Peyer's patch (tissue), 4 donors: ENCODE data around the gene PARVB. TPM values are rescaled to one million over a fixed set of nuclear protein-coding genes. Genes with fewer than 3 reads are reported as not detected.
A peak's percentile ranks its signal among the peaks of the same experiment; 100 is the strongest.

ENCODE experiments used
- DNase-seq, 3 donors: peaks; one replicate each; pipeline ENCODE4 v3.0.0-alpha.2; 2017 to 2019
- H3K27ac ChIP-seq, 4 donors: fragments of 200-600 bp; sonication (generic); one replicate each; pipeline ENCODE4 v1.5.1; 2016 to 2019
- H3K27me3 ChIP-seq, 2 donors: fragments of 200-600 bp; sonication (generic); one replicate each; pipeline ENCODE4 v1.5.1; 2019
- H3K36me3 ChIP-seq, 3 donors: fragments of 200-600 bp; sonication (generic); one replicate each; pipeline ENCODE4 v1.5.1; 2016 to 2019
- H3K4me1 ChIP-seq, 4 donors: fragments of 200-600 bp; sonication (generic); one replicate each; pipeline ENCODE4 v1.5.1; 2016 to 2019
- H3K4me3 ChIP-seq, 4 donors: fragments of 200-600 bp; sonication (generic); 1 replicate in 3 of 4; 2 replicates in 1 of 4; pipeline ENCODE4 v1.5.1; 2016 to 2019; ENCODE audit warnings: mild to moderate bottlenecking in 1 of 4
- H3K9me3 ChIP-seq, 4 donors: fragments of 200-600 bp; sonication (generic); one replicate each; pipeline ENCODE4 v1.5.1; 2016 to 2019; ENCODE audit warnings: mild to moderate bottlenecking in 1 of 4
- CTCF ChIP-seq, 6 experiments: fragments of 450-650 bp in 4 of 6; fragments of 200-600 bp in 2 of 6; sonication (generic) in 1 of 6; IDR thresholded peaks; one replicate each; pipeline ENCODE4 v1.5.1; 2017 to 2019; ENCODE audit warnings: antibody characterized with exemption in 6 of 6, mild to moderate bottlenecking in 3 of 6, moderate library complexity in 1 of 6
- POLR2A ChIP-seq, 2 donors: fragments of 450-650 bp; IDR thresholded peaks; one replicate each; pipeline ENCODE4 v1.5.1; 2017; ENCODE audit warnings: antibody characterized with exemption in 2 of 2, mild to moderate bottlenecking in 2 of 2, moderate library complexity in 2 of 2
- total RNA-seq, 4 donors: library from RNA; depleted of rRNA; stranded (reverse); fragments of >200 nt; gene quantifications; one replicate each; pipeline ENCODE4 v1.1.0, GENCODE V29; 2016

The PARVB gene
- total RNA-seq, 4 donors from 2014 or later: 1.8 to 71.8 (median 7.7) TPM

- H3K4me3 ChIP-seq: no peak overlapping the region
- no peak overlapping the region for H3K27ac ChIP-seq
- H3K27me3 ChIP-seq: no peaks in the 10 kb centered on the region
- no peaks in the 10 kb centered on the region for H3K4me1 ChIP-seq
- DNase-seq: peak in 1 of 3 donors; percentile 13
- H3K36me3 ChIP-seq: peaks cover 0 to 21% (median 0%) of the 10 kb centered on the region in 3 donors
- H3K9me3 ChIP-seq: peaks cover 0 to 7% (median 0%) of the 10 kb centered on the region in 4 donors
- TF ChIP-seq CTCF (IDR thresholded peaks at IDR 0.05): no peak
- no peak for TF ChIP-seq POLR2A (IDR thresholded peaks at IDR 0.05)
Observed at GRCh38 chr22:44137415-44137814, 113.3 kb downstream of the PARVB start.

- no peaks in the 10 kb centered on the region for H3K27me3 ChIP-seq
- H3K36me3 ChIP-seq: peaks cover 0 to 21% (median 0%) of the 10 kb centered on the region in 3 donors
- TF ChIP-seq POLR2A (IDR thresholded peaks at IDR 0.05) (no peak), CTCF (IDR thresholded peaks at IDR 0.05) (no peak)
- no peak overlapping the region for H3K4me3 ChIP-seq
- no peak for DNase-seq
- H3K4me1 ChIP-seq: no peaks in the 10 kb centered on the region
- H3K27ac ChIP-seq: no peak overlapping the region
- H3K9me3 ChIP-seq: peaks cover 0 to 7% (median 0%) of the 10 kb centered on the region in 4 donors
Observed at GRCh38 chr22:44139773-44140172, 115.7 kb downstream of the PARVB start.

GRCh38 chr22:44142421-44143104 is 118.5 kb downstream of the PARVB start:
- Histone ChIP-seq H3K4me1 (no peaks in the 10 kb centered on the region), H3K27ac (peak overlapping the region in 1 of 4 donors; percentile 58)
- DNase-seq: no peak

GRCh38 chr22:44143105-44143474 is 119.0 kb downstream of the PARVB start:
- no peak overlapping the region for H3K4me3 ChIP-seq
- no peak for DNase-seq
- H3K27ac ChIP-seq: peak overlapping the region in 1 of 4 donors; percentile 58
- TF ChIP-seq CTCF (IDR thresholded peaks at IDR 0.05): no peak
- no peak for TF ChIP-seq POLR2A (IDR thresholded peaks at IDR 0.05)
- no peaks in the 10 kb centered on the region for H3K9me3 ChIP-seq
- H3K36me3 ChIP-seq: peaks cover 0 to 1% (median 0%) of the 10 kb centered on the region in 3 donors
- H3K27me3 ChIP-seq: no peaks in the 10 kb centered on the region
- no peaks in the 10 kb centered on the region for H3K4me1 ChIP-seq

More at GRCh38 chr22:44142421-44143104, 118.5 kb downstream of the PARVB start:
- H3K4me3 ChIP-seq: no peak overlapping the region
- H3K36me3 ChIP-seq: peaks cover 0 to 6% (median 0%) of the 10 kb centered on the region in 3 donors
- H3K27me3 ChIP-seq: no peaks in the 10 kb centered on the region
- H3K9me3 ChIP-seq: no peaks in the 10 kb centered on the region
- TF ChIP-seq CTCF (IDR thresholded peaks at IDR 0.05): no peak
- TF ChIP-seq POLR2A (IDR thresholded peaks at IDR 0.05): no peak

- no peaks in the 10 kb centered on the region for H3K36me3 ChIP-seq
- no peaks in the 10 kb centered on the region for H3K4me1 ChIP-seq
- no peak for DNase-seq
- H3K9me3 ChIP-seq: no peaks in the 10 kb centered on the region
- TF ChIP-seq CTCF (IDR thresholded peaks at IDR 0.05) (no peak), POLR2A (IDR thresholded peaks at IDR 0.05) (no peak)
- no peak overlapping the region for H3K4me3 ChIP-seq
- peak overlapping the region in 1 of 4 donors; percentile 58 for H3K27ac ChIP-seq
- H3K27me3 ChIP-seq: no peaks in the 10 kb centered on the region
Observed at GRCh38 chr22:44143579-44143978, 119.5 kb downstream of the PARVB start.
